Adipocyte (in vitro differentiated cells): ENCODE results near the gene PLEKHM3.

Source experiments
- DNase-seq: peaks from one replicate; pipeline ENCODE4 v3.0.0-alpha.2; 2015; ENCODE audit warnings: low read depth
- H3K27me3 ChIP-seq: replicated peaks from 2 replicates; pipeline ENCODE4 v1.7.0; 2013; ENCODE audit warnings: mild to moderate bottlenecking, low read length, moderate library complexity; ENCODE audit not compliant: control insufficient read depth, insufficient read depth
- H3K36me3 ChIP-seq: 2 replicates; pipeline ENCODE4 v1.7.0; 2013; ENCODE audit warnings: low read length, mild to moderate bottlenecking, moderate library complexity; ENCODE audit not compliant: control insufficient read depth, insufficient read depth, severe bottlenecking
- H3K4me1 ChIP-seq: 2 replicates; pipeline ENCODE4 v1.7.0; 2013; ENCODE audit warnings: mild to moderate bottlenecking, low read length, moderate library complexity; ENCODE audit not compliant: control insufficient read depth, insufficient read depth
- H3K4me3 ChIP-seq: 2 replicates; pipeline ENCODE4 v1.7.0; 2013; ENCODE audit warnings: mild to moderate bottlenecking, low read length, moderate library complexity
- H3K9ac ChIP-seq: 2 replicates; pipeline ENCODE4 v1.7.0; 2013; ENCODE audit warnings: mild to moderate bottlenecking, low read length, moderate library complexity
- H3K9me3 ChIP-seq: 2 replicates; pipeline ENCODE4 v1.7.0; 2013; ENCODE audit warnings: mild to moderate bottlenecking, low read length, moderate library complexity; ENCODE audit not compliant: control insufficient read depth

Gene PLEKHM3

DNA sequence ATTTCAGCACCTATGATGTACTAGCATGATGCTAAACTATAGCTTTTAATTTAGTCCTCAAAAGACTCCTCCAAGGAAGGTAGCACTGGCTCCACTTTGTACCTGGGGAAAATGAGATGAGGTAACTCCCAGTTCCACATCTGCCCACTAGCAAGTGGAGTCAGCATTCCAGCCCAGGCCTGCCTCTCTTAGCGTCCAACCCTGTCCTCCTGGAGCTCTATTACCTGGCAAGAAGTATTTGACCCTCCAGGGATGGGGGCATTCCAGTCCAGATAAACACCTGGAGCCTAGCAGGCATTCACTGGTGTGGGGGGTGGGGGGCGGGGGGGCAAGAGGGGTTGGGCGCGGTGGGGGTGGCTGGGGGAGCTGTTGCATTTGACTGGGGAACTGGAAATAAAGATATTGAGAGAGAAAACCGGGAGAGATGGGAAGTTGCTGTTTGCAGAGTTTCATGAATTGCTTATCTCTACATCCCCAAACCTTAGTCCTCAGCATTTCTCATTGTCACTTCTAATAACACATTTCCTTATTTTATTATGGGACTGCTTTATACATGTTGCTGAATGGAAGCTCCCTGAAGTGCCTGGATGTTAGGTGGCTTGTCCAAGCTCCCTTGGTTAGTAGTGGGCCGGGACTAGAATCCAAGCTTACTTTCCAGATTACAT lies 233.6 kb downstream of the PLEKHM3 start:
- no peak overlapping the region for H3K4me3 ChIP-seq
- no peak for DNase-seq
- no peak overlapping the region for H3K9ac ChIP-seq
- H3K36me3 ChIP-seq, result no peaks in the 10 kb centered on the region
- no peaks in the 10 kb centered on the region for H3K27me3 ChIP-seq
- H3K4me1 ChIP-seq, result peaks cover 20% of the 10 kb centered on the region
- H3K9me3 ChIP-seq, result no peaks in the 10 kb centered on the region

- Histone ChIP-seq H3K4me3 (no peak overlapping the region), H3K9me3 (no peaks in the 10 kb centered on the region), H3K36me3 (no peaks in the 10 kb centered on the region), H3K9ac (no peak overlapping the region), H3K27me3 (no peaks in the 10 kb centered on the region), H3K4me1 (peaks cover 16% of the 10 kb centered on the region)
- no peak for DNase-seq
These were observed 234.4 kb downstream of the PLEKHM3 start for GRCh38 chr2:207790898-207791297.

GRCh38 chr2:207787800-207788199 lies 237.5 kb downstream of the PLEKHM3 start:
- Histone ChIP-seq H3K27me3 (no peaks in the 10 kb centered on the region), H3K9me3 (no peaks in the 10 kb centered on the region), H3K4me1 (peaks cover 12% of the 10 kb centered on the region), H3K36me3 (no peaks in the 10 kb centered on the region), H3K9ac (no peak overlapping the region), H3K4me3 (no peak overlapping the region)
- DNase-seq, result no peak

DNA sequence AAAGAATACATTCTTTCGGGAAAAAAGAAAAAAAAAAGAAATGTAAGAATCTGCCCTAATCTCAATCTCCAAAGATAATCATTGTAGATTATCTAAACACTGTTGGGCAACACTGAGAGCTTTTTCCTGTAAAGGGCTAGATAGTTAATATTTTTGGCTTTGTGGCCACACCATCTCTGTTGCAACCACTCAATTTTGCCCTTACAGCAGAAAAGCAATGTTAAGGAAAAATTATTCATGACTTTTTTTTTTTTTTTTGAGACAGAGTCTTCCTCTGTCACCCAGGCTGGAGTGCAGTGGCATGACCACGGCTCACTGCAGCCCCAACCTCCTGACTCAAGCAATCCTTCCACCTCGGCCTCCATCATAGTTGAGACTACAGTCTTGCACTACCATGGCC lies 238.3 kb downstream of the PLEKHM3 start:
- H3K9me3 ChIP-seq, result no peaks in the 10 kb centered on the region
- H3K4me3 ChIP-seq, result no peak overlapping the region
- H3K4me1 ChIP-seq, result peaks cover 7% of the 10 kb centered on the region
- no peaks in the 10 kb centered on the region for H3K27me3 ChIP-seq
- no peaks in the 10 kb centered on the region for H3K36me3 ChIP-seq
- H3K9ac ChIP-seq, result no peak overlapping the region
- DNase-seq, result no peak

DNA sequence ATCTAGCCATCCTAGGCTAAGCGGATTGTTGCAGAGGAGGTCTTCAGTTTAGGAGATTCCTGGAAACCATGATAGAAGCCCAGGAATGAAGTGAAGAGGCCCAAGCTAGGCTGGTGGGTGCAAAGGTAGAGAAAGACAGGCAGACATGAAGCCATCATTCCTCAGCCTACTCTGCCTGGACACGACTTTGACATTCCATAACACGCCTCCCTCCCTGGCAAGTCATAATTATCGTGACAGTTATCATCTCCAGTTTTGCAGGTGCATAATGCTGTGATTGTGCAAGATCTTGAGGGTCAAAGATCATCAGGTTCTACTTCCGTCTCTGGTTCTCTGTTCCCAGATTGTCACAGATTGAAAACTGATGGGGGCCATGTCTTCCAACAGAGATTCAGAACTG lies 240.4 kb downstream of the PLEKHM3 start:
- H3K4me1 ChIP-seq, result peaks cover 7% of the 10 kb centered on the region
- H3K9me3 ChIP-seq, result no peaks in the 10 kb centered on the region
- DNase-seq, result no peak
- H3K9ac ChIP-seq, result no peak overlapping the region
- no peak overlapping the region for H3K4me3 ChIP-seq
- no peaks in the 10 kb centered on the region for H3K27me3 ChIP-seq
- H3K36me3 ChIP-seq, result no peaks in the 10 kb centered on the region

GRCh38 chr2:207783514-207783913 lies 241.8 kb downstream of the PLEKHM3 start:
- H3K9ac ChIP-seq, result no peak overlapping the region
- H3K4me3 ChIP-seq, result no peak overlapping the region
- H3K36me3 ChIP-seq, result no peaks in the 10 kb centered on the region
- no peaks in the 10 kb centered on the region for H3K9me3 ChIP-seq
- H3K27me3 ChIP-seq, result no peaks in the 10 kb centered on the region
- peaks cover 7% of the 10 kb centered on the region for H3K4me1 ChIP-seq
- DNase-seq, result no peak

- no peak overlapping the region for H3K9ac ChIP-seq
- no peaks in the 10 kb centered on the region for H3K27me3 ChIP-seq
- peaks cover 4% of the 10 kb centered on the region for H3K4me1 ChIP-seq
- no peak overlapping the region for H3K4me3 ChIP-seq
- DNase-seq, result no peak
- no peaks in the 10 kb centered on the region for H3K9me3 ChIP-seq
- H3K36me3 ChIP-seq, result no peaks in the 10 kb centered on the region
These were observed 242.9 kb downstream of the PLEKHM3 start for GRCh38 chr2:207782238-207783030.

GRCh38 chr2:207779523-207779922 lies 245.8 kb downstream of the PLEKHM3 start:
- H3K4me3 ChIP-seq, result no peak overlapping the region
- H3K36me3 ChIP-seq, result no peaks in the 10 kb centered on the region
- H3K27me3 ChIP-seq, result no peaks in the 10 kb centered on the region
- H3K9me3 ChIP-seq, result no peaks in the 10 kb centered on the region
- no peak overlapping the region for H3K9ac ChIP-seq
- H3K4me1 ChIP-seq, result no peaks in the 10 kb centered on the region
- DNase-seq, result no peak

- no peaks in the 10 kb centered on the region for H3K9me3 ChIP-seq
- no peaks in the 10 kb centered on the region for H3K27me3 ChIP-seq
- no peak for DNase-seq
- H3K4me3 ChIP-seq, result no peak overlapping the region
- H3K9ac ChIP-seq, result no peak overlapping the region
- no peaks in the 10 kb centered on the region for H3K36me3 ChIP-seq
- H3K4me1 ChIP-seq, result no peaks in the 10 kb centered on the region
These were observed 246.9 kb downstream of the PLEKHM3 start for GRCh38 chr2:207778298-207778882.

DNA sequence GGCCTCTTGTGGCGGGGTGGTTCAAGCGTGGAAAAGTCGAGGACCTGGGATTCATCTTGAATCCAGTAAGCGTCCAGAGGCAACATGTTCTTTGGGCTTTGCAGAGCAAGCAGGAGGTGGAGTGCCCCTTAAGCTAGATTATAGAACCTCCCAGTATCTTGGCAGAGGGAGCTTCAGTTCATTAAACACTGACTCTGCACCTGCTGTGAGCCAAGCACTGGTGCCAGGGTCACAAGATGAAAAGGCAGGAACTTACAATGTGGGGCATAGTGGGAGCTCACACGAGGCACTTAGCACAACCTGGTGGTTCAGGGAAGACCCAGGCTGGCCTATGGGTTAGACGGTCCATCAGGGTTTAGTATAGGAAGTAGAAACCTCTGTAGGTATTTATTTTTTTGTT lies 248.2 kb downstream of the PLEKHM3 start:
- H3K4me3 ChIP-seq, result no peak overlapping the region
- H3K4me1 ChIP-seq, result no peaks in the 10 kb centered on the region
- DNase-seq, result no peak
- H3K27me3 ChIP-seq, result no peaks in the 10 kb centered on the region
- H3K36me3 ChIP-seq, result no peaks in the 10 kb centered on the region
- no peak overlapping the region for H3K9ac ChIP-seq
- H3K9me3 ChIP-seq, result no peaks in the 10 kb centered on the region

DNA sequence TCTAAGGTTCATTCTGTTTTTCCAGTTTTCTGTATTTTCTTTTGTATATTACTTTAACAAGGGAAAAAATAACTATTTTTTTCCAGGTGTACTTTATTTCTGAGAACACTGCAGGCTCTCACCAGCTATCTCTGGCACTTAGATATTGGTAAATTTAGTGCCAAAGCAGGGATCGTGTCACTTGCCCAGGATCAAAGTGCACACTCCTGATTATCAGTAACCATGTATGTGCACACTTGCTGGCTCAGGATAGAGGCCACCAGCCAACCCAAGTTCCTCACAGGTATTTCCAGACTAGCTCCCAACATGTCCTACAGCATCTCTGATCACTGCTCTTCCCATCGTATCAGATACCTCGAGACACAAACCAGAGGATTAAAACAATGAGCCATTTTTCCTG lies 249.9 kb downstream of the PLEKHM3 start:
- H3K27me3 ChIP-seq, result no peaks in the 10 kb centered on the region
- no peak overlapping the region for H3K4me3 ChIP-seq
- H3K9ac ChIP-seq, result no peak overlapping the region
- DNase-seq, result no peak
- H3K4me1 ChIP-seq, result peaks cover 11% of the 10 kb centered on the region
- H3K36me3 ChIP-seq, result no peaks in the 10 kb centered on the region
- no peaks in the 10 kb centered on the region for H3K9me3 ChIP-seq
